ENCODE measurements around the gene DLG2.

DLG2 gene

GRCh38 chr11:85182441-85183387 is 444.4 kb downstream of the DLG2 start:
- DNase-seq (ENCODE audit: low read depth in 2 of 2), result peak; percentile 8 to 54
- H3K4me3 ChIP-seq (replicated peaks in 1 of 2; ENCODE audit: low read depth in 2 of 2, low read length in 2 of 2), result no peak overlapping the region
- peak; percentile 54 for TF ChIP-seq CTCF (IDR thresholded peaks at IDR 0.05; ENCODE audit: low read depth, low read length)

DNA sequence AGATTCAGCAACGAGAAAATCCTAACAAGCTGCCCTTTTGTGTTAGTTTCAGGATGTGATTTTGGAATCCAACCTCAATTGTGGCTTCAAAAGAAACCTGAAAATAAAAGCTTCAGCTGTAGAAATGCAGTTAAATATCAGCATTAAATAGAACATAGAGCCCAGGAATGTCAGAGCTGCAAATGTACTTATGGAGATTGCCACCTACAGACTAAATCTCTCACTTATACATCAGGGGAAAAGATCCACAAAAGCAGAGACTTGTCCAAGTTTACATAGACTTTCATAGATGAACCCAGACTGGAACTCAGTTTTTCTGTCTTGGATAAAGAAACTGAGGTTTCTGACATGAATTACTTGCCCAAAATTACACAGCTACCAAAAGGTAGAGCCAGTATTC is 446.6 kb downstream of the DLG2 start:
- no peak overlapping the region for H3K4me3 ChIP-seq (replicated peaks in 1 of 2; ENCODE audit: low read depth in 2 of 2, low read length in 2 of 2)
- DNase-seq (ENCODE audit: low read depth in 2 of 2), result no peak
- TF ChIP-seq CTCF (IDR thresholded peaks at IDR 0.05; ENCODE audit: low read depth, low read length), result no peak

- DNase-seq (ENCODE audit: low read depth in 2 of 2), result peak in 1 of 2 donors; percentile 6
- no peak for TF ChIP-seq CTCF (IDR thresholded peaks at IDR 0.05; ENCODE audit: low read depth, low read length)
- H3K4me3 ChIP-seq (replicated peaks in 1 of 2; ENCODE audit: low read depth in 2 of 2, low read length in 2 of 2), result no peak overlapping the region
Observed at GRCh38 chr11:85171648-85172257, 455.4 kb downstream of the DLG2 start.

GRCh38 chr11:85170184-85170583 is 457.0 kb downstream of the DLG2 start:
- TF ChIP-seq CTCF (IDR thresholded peaks at IDR 0.05; ENCODE audit: low read depth, low read length), result no peak
- no peak overlapping the region for H3K4me3 ChIP-seq (replicated peaks in 1 of 2; ENCODE audit: low read depth in 2 of 2, low read length in 2 of 2)
- DNase-seq (ENCODE audit: low read depth in 2 of 2), result peak in 1 of 2 donors; percentile 49

DNA sequence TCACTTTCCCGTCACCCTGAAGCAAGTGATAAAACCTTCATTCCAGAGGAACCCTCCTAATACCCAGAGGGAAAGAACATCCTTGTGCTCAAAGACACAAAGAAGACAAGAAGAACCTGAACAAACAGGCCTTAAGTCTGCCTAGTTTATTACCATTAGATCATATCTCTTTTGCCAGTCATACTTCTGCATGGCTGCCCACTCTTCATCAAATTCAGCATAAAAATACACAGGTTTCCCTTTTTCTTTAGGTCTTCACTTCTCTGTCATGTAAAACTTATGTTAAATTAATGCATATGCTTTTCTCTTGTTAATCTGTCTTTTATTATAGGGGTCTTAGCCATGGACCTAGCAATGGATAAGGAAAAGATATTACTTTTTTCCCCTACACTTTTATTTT is 459.7 kb downstream of the DLG2 start:
- DNase-seq (ENCODE audit: low read depth in 2 of 2), result no peak
- TF ChIP-seq CTCF (IDR thresholded peaks at IDR 0.05; ENCODE audit: low read depth, low read length), result no peak
- no peak overlapping the region for H3K4me3 ChIP-seq (replicated peaks in 1 of 2; ENCODE audit: low read depth in 2 of 2, low read length in 2 of 2)

- DNase-seq (ENCODE audit: low read depth in 2 of 2), result no peak
- TF ChIP-seq CTCF (IDR thresholded peaks at IDR 0.05; ENCODE audit: low read depth, low read length), result no peak
- no peak overlapping the region for H3K4me3 ChIP-seq (replicated peaks in 1 of 2; ENCODE audit: low read depth in 2 of 2, low read length in 2 of 2)
Observed at GRCh38 chr11:85167038-85167437, 460.1 kb downstream of the DLG2 start.
